Measurements from ENCODE around the gene UBAC2.
"Not testable (repeated sequence)": the region's sequence is repeated elsewhere in the genome, so short reads cannot be mapped to it uniquely, and the experiment has no call there.

Gene UBAC2

DNA sequence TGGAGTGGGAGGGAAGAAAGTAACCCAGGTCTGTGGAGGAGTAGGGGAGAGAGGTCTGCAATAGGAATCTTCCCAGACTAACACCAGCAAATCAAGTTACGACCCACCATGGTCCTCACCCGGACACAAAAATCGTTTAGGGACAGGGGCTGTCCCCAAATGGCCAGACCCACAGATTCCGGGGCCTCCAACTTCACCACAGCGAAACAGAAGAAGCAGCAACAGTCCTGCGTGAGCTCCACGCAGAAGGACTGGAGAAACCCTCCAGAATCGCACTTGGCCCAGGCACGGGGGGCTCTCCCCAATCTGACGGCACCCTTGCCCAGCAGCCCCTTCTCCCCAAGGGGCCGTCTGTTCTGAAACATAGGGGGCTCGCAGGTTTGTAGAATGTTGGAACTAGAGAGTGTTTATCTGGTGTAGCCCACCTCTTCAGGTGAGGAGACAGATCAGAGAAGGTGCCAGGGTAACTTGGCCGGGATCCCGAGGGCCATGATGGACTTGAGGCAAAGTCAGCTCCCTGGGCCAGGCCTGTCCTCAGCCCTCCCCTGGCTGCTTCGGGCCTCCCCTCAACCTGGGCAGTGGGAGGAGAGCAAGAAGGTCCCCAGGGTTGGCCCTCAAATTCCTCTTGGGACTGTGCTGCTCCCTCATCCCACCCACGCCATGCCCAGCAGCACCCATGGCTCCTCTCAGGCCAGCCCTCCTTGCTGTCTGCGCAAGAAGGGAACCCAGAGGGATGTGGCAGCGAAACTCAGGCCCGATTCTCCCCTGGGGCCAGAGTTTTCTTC lies 189.1 kb downstream of the UBAC2 start:
- no peak for DNase-seq

DNA sequence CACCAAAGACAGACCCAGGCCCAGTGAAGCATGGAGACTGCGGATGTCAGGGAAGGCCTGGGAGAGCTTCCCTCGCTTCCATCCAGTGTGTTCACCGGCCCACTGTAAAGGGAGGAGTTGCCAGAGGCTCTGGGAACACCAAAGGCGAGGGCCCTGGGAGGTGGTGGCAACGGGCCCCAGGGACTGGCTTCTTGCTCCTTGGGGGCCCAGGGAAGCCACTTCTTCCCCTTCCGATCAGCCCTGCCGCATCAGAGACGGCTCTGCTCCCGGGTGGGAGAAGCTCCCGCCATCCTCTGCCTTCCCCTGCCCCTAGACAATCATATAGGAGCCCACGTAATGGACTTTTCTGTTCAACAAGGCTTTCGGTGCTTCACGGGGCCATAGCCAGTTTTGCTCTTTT lies 189.9 kb downstream of the UBAC2 start:
- no peak for DNase-seq

DNA sequence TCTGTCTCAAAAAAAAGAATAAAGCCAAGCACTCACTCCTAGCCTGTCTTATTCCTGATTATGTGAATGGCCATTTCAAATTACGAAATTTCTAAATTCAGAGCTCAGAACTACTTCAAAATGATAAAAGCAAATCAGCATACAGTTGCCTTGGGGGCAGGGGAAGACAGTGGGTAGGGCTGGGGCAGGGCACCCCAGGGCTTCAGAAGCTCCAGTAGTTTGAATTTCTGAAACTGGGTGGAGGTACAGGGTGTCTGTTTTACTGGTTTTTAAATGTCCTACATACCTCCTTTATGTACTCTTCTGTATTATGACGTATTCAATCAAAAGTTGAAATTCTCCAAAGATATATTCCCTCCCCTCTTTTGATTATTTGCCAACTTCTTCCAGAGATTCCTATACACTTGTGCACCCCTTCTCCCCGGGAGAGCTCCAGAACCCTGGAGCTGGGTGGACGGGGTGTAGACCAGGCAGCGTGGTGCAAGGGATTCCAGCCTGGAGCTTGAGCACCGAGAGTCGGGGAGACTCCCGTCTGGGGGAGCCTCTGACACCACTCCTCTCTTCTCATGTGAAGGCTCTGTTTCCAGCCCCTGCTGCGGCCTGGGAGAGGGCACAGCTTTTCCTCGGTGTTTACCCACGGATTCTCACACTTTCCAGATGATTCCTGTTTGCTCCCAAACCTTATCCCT lies 191.3 kb downstream of the UBAC2 start:
- no peak for DNase-seq

DNA sequence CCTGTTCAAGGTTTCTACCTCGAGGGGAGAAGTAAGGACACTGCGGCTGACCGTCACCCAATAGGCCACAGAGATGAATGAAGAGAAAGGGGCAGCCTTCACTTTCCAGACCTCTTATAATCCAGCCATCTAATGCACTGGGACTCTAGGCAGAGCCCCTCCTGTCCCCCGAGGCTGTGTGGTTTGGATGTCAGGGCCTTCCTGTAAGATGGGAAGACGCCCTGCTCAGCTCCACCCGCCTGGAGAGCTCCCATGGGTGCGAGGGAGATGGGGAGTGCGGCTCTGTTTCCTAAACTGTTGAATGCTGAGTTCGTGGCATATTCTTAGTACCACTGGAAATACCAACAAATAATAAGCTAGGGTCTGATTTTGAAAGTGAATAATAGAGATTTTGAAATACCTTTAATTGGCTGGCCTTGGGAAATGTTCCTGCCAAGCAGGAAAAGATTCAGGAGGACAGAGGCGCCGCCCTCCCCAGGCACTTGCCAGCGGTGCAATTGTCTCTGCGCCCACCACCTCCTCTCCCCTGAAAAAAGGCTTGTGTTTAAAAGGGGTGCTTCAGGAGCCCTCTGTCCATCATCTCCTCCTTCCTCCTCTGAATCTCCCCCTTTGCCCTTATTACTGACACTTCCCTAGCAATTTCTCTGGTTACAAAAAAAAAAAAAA lies 191.9 kb downstream of the UBAC2 start:
- no peak for DNase-seq

DNA sequence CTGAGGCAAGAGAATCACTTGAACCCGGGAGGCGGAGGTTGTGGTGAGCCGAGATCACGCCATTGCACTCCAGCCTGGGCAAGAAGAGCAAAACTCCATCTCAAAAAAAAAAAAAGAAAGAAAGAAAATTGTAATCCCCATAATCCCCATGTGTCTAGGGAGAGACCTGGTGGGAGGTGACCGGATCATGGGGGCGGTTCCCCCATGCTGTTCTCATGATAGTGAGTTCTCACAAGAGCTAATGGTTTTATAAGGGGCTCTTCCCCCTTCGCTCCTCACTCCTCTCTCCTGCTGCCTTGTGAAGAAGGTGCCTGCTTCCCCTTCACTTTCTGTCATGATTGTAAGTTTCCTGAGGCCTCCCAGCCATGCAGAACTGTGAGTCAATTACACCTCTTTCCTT lies 192.7 kb downstream of the UBAC2 start:
- DNase-seq = not testable (repeated sequence)

DNA sequence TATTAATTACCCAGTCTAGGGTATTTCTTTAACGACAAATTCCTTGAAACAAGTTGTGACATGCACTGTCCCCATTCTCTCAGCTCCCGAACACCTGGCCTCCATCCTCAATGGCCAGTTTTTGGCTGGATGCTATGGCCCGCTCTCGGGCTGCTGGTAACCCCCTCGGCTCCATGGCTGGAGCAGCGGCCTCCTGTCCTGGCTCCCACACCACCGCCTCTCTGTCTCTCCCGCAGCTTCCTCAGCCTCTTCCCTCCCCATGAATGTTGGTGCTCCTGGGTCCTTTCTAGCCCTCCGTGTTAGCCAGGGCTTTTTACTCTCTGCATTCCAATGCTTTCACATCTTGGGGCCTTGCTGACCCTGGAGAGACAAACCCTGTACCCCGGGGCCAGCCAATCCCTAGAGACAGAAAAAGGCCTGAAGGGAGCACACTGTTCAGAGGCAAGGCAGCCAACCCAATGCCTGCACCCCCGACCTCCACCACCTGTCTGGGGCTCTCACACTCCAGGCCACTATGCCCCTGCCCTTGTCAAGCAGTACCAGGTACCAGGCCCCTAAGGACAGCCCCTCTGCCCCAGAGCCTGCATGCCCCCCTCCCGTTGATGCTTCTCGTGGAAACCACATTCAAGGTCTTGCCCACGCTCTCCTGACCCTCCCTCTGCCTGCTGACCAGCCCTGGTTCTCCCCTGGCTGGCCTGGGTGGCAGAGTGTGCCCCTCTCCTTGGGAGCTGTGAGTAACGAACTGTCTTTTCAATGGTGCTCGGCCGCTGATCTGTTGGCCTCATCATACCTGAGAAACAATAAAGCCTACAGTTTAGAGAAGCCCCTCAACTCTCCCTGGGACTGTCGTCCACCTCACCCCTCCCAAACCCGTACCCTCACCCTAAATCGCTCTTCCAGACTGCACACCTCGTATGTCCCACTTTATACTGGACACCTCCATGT lies 193.4 kb downstream of the UBAC2 start:
- no peak for DNase-seq

DNA sequence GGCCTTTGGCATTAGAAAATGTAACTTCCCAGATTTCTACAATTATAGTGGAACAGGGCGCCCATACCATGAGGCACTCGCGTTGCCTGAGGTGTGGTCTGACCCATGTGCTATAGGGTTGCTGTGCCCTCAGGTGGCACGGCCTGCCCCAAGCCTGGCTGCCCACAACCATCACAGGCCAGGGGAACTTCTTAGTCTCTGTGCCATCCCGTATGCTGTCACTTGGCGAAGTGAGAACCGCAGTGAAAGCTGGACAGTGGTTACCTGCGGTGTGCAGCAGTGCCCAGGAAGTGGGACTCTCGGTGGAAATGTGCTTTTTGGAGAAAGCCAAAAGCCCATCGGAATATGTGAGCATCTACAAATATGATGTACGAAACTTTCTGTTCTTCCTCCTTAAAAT lies 194.8 kb downstream of the UBAC2 start:
- no peak for DNase-seq

DNA sequence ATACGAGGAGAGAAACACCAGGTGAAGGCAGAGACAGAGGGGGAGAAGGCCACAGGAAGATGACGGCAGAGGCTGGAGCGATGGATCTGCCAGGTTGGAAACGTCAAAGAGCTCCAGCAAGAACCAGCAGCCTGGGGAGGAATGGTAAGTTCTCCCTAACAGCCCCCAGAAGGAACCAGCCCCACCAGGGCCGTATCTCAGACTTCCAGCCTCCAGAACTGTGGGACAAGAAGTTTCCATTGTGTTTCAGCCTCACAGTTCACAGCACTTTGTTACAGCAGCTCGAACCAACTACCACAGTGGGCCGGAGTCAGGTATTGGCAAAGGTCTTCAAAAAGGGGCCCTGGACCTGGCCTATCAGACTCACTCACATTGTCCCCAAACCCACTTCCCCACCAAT lies 195.8 kb downstream of the UBAC2 start:
- no peak for DNase-seq

DNA sequence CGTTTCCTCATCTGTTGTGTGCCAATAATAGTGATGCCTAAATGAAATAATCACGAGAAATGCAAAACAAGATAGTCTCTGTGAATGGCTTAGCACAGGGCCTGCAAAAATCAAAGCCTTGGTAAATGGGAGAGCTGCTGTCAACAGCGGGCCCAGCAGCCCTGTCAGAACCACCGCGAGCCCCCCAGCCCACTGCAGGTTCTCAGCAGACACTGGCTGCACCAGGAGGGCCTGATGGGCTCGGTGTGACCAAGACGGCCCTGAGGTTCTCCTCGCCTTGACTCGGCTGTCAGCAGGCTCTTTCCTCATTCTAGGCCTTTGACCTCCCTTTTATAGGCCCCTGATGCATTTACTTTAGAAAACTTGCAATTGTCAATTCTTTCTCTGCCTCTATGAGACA lies 197.4 kb downstream of the UBAC2 start:
- DNase-seq = no peak

DNA sequence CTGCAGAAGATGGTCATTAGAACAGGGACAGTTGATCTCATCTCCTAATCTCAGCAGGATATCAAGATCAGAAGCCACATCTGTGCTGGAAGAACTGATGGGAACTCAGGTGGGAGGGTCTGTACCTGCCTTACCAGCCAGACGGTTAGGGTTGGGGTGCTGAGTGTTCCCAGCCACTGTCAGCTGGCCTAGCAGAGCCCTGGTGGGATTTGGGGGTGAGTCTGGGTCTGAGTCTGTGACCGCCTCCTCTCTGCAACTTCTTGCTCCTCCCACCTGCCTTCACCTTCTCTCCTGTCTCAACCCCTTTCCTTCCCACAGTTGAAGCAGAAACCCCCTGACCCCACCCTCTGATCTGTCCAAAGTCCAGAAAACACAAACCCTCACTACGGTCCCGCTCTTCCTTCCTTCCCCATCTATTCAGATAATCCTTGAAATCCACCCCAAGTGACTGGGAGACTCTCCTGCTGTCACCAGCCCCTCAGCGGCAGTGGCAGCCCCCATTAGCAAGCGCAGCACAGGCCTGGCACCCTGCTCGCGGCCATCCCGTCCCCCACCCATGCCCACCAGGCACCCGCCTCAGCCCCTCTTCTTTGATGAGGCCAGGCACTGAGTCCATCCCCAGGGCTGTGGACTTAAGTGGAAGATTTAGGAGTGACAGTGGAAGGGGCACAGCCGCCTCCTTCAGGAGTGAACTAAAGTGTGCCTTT lies 198.4 kb downstream of the UBAC2 start:
- no peak for DNase-seq

DNA sequence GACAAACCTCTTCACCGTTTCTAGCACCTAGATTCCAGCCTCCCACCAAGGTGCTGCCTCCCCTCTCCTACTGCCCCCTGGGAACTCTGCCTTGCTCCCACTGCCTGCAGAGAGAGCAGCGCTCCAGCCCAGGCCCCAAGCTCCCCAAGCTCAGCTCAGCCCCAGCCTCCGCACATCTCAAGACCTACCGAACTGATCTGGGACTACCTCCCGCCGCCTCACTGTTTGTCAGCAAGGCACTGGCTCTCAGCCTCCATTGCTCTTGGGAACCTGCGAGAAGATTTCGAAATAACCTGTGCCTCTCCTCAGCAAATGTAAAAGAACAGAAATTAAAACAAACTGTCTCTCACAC lies 198.9 kb downstream of the UBAC2 start:
- no peak for DNase-seq

DNA sequence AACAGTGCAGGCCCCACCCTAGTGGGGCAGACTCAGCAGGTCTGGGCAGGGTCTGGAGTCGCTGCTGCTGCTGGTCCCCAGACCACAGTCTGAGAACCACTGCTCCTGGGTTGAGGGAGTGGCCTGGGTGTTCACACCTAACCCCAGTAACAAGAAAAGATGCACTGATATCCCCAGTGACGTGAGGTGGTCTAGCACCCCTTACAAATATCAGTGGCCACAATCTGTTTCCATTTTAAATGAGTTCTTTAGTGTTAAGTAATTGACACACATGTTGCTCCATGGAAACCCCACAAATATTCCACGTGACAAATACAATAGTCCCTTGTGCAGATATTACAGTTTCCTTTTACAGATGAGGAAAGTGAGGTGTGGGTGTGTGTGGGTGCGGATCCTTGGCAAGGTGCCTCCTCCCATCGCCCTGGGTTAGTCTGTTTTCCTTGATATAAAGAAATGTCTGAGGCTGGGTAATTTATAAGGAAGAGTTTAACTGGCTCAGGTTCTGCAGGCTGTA lies 202.9 kb downstream of the UBAC2 start:
- peak in 1 of 58 donors; percentile 36 for DNase-seq

DNA sequence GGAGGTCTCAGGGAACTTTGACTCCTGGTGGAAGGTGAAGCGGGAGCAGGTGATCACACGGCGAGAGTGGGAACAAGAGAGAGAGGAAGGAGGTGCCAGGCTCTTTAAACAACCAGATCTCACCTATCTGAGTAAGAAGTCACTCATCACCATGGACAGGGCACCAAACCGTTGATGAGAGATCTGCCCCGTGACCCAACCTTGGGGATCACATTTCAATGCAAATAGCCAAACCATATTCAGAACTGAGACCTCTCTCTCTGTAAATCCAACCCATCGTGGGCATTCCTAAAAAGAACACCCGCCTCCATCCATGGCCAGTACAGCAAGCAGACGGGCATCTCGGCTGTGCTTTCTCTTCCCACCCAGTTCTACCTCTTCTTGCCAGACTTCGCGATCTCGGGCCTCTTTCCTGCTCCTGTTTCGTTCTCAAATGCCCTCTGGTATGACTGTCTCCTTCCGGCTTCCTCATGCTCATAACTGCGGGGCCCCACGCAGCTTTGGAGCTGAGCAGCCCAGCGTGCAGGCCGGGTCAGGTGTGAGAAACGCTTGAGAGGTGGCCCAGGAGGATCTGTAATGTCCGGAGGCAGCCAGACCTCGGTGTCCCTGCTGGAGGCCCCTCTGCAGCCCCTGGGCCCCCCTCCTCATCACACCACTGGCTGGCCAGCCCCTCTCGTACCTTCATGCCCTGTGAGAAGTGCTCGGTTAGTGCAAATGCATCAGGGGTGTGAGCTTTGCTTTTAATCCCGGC lies 203.5 kb downstream of the UBAC2 start:
- DNase-seq = no peak

DNA sequence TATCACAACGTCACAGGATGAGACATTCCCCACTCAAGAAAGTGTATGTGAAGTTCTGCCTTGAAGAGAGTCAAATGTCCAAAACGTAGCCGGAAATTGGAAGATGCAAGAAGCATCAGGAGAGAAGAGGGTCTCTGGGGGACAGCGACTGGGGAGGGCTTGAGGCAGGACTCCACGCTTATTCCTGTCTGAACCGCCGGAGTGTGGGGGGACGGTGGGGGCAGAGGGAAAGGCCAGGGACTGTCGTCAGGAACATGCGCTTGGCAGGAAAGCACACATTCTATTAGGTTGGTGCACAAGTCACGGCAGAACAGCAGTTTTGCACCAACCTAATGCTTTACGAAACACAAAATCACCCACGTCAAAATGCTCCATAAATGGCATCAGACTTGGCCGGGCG lies 205.3 kb downstream of the UBAC2 start:
- no peak for DNase-seq

DNA sequence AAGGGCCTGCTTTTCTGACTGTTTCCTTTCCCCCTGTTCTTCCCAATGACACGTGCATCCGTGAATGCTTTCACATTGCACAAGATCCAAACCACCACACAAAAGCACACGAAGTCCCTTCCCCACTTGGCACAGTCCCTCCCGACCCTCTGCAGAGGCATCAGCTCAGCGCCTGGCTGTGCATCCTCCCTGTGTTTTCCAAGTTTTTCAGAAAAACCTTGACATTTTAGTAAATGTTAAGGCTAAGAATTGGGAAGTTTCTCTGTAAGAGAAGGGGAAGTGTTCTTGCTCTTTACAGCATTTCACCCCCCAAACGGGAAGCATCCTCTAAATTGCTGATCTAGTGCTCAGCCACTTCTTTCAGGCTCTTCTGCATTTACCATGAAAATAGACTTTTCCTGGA lies 206.1 kb downstream of the UBAC2 start:
- peak in 1 of 58 donors; percentile 53 for DNase-seq

DNA sequence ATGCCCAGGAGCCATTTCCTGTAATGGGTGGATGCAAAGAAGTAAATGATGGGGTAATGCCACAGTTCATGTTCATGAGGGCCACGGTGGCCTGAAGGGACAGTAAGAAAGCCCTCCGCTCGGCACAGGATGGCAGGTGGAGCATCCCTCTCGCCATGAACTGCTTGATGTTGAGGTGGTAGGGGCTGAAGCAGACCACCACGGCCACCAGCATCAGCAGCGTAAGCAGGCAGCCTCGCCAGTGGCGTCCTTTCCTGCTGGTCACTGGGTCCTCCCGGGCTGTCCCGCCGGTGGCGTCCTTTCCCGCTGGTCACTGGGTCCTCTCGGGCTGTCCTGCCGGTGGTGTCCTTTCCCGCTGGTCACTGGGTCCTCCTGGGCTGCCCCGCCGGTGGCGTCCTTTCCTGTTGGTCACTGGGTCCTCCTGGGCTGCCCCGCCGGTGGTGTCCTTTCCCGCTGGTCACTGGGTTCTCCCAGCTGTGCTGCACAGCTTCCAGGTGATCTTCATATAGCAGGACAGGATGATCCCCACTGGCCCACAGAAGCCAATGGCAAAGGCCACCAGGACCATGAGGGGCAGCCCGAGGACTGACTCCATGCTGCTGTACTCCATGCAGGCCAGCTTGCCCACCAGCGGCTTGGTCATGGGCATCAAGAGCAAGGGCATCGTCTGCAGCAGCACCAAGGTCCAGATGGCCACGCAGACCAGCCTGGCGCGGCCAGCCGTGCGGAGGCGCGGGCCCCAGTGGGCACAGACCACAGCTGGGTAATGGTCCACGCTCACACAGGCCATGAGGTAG lies 207.4 kb downstream of the UBAC2 start:
- no peak for DNase-seq

DNA sequence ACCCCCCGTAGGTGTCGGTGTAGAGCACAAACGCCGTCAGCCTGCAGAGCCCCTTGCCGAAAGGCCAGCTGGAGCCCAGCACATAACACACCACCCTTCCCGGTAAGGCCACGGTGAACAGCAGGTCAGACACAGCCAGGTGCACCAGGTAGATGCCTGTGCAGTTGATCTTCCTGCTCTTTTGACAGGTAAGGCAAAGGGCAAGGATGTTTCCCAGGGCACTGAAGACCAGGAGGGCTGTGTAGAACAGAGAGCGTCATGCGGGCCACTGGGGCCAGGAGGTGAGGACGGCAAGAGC lies 208.0 kb downstream of the UBAC2 start:
- DNase-seq = no peak

DNA sequence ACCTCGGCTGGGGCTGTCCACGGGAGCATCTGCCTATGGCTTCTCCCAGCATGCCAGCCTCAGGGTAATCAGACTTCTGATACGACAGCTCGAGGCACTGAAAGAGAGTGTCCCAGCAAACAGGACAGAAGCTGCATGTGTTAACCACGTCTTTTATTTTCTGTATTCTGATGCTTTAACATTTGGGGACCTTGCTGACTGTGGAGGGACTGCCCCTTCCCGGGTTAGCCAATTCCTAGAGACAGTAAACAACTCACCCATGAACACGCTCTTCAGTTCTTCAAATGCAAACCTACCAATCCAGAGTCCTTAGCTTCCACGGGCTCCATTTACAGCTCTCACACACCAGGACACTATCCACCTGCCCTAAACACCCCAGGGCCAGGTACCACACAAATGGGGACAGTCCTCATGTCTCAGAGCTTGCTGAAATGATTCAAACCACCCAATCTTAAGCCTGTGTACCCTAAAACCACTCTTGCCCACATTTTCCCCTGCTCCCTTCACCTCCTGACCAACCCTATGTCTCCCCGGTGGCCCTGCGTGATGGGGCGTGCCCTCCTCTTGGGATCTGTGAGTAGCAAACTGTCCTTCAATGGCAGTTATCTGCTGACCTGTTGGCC lies 208.9 kb downstream of the UBAC2 start:
- not testable (repeated sequence) for DNase-seq
